HG03439 (cell line): ENCODE data around the gene KCNT1.

Experiments
- ATAC-seq: cut with Tn5 transposase; IDR thresholded peaks from one replicate; pipeline ENCODE4 v1.9.1; 2021; ENCODE audit warnings: mild to moderate bottlenecking, moderate library complexity; ENCODE audit not compliant: unreplicated experiment

Gene KCNT1

DNA sequence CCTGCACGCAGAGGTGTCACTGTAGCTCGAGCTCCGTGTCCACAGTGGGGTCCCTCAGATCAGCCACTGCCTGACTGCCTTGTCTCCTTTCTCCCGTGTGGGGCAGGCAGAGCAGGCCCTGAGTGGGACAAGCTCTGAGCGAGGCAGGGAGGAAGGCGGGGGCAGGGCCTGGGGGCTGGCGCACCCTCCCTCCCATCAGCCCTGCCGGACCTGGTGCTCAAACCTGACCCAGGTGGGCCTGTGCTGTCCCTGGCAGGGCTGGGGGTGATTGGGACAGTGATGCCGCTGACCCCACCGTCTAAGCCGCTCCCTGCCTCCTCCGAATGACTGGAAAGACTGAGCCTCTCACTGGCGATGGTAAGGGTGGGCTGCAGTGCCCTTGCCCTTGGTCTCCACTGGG is 60.9 kb downstream of the KCNT1 start:
- no peak for ATAC-seq

DNA sequence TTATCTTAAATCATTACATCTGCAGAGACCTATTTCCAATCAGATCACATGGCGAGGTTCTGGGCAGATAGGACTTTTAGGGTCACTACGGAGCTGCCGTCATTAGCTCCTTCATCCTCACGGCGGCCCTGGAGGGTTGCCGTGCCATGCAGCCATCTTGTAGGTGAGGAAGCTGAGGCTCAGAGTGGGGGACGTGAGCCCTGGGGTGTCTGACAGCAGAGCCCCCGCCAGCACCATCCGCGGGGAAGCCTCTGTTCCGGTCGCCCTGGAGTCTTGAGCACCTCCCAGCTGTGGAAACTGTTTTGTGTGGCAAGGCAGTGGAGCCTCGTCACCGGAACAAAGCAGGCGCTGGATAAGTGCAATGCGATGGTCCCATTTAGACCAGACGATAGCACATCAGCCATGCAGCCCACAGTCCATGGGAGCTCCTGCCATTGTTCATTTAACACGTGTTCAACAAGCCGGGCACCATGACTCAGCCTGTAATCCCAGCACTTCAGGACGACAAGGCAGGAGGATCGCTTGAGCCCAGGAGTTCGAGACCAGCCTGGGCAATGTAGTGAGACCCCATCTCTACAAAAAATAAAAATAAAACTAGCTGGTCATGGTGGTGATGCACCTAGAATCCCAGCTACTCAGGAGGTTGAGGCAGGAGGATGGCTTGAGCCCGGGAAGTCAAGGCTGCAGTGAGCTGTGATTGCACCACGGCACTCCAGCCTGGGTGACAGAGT is 61.9 kb downstream of the KCNT1 start:
- no peak for ATAC-seq

DNA sequence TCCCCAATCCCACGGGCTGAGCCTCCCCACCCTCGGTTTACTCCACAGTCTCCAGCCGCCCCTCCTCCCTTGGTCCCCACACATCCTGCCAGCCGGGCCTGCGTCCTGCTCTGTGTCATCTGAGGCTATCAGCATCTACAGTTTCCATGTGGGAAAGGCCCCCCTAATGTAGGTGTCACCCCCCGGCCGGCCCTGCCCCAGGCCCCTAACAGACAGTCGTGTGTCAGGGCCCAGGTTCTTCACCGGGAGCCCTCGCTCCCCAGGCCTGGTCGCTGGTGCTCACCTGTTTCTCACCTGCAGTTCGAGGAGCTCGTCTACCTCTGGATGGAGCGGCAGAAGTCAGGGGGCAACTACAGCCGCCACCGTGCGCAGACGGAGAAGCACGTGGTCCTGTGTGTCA is 62.7 kb downstream of the KCNT1 start:
- no peak for ATAC-seq

DNA sequence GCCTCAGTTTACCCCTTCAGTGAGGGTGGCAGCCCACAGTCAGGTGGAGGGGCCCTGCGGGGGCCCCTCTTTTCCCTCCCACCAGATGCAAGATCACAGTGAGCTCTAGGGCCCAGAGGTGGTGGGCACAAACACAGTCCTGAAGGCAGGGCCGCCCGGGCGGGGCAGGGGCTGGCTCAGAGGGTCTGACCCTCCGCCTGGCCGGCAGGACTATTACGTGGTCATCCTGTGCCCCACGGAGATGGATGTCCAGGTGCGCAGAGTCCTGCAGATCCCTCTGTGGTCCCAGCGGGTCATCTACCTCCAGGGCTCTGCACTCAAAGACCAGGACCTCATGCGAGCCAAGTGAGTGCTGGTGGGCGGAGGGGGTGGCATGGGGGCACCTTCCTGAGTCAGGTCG is 63.4 kb downstream of the KCNT1 start:
- no peak for ATAC-seq

DNA sequence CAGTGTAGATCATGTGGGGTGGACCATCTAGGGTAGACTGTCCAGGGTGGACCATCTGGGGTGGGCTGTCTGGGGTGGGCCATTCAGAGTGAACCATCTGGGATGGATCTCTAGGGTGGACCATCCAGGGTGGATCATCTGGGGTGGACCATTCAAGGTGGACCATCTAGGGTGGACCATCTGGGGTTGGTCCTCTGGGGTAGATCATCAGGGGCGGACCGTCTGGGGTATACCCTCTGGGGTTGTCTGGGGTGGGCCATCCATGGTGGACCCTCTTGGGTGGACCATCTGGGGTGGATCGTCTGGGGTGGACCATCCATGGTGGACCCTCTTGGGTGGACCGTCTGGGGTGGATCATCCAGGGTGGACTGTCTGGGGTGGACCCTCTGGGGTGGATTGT is 64.3 kb downstream of the KCNT1 start:
- ATAC-seq: no peak

DNA sequence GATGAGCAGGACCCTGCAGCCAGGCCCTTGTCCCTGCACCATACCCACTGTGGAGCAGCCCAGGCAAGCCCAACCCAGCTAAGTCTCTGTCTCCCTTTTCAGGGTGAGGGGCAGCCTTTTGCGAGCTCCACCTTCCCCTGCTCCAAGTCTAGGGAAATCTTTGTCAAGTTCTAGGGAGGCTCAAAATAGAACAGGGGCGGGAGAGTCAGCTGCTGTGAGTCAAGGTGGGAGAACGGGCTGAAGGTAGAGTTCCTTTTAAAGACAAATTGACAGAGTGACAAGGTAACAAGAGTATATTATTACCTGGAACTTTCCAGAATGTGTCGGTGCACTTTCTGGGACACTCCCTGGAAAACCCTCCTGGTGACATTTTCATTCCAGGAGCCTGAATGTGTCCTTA is 64.7 kb downstream of the KCNT1 start:
- no peak for ATAC-seq

DNA sequence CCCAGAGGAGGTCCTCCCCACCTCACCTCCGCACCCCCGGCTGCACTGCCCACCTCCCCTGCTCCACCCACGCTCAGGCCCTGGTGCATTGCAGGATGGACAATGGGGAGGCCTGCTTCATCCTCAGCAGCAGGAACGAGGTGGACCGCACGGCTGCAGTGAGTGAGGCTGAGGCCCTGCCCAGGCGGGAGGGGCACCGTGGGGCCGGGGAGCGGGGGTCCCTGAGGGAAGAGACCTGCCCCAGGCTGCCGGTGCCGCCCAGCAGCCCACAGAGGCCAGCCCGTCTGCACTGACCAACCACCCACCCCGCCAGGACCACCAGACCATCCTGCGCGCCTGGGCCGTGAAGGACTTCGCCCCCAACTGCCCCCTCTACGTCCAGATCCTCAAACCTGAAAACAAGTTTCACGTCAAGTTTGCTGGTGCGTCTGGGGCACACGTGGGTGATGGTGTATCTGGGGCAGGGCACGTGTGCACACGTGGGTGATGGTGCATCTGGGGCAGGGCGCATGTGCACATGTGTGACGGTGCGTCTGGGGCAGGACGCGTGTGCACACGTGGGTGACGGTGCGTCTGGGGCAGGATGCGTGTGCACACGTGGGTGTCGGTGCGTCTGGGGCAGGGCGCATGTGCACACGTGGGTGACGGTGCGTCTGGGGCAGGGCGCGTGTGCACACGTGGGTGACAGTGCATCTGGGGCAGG is 66.7 kb downstream of the KCNT1 start:
- ATAC-seq: no peak

DNA sequence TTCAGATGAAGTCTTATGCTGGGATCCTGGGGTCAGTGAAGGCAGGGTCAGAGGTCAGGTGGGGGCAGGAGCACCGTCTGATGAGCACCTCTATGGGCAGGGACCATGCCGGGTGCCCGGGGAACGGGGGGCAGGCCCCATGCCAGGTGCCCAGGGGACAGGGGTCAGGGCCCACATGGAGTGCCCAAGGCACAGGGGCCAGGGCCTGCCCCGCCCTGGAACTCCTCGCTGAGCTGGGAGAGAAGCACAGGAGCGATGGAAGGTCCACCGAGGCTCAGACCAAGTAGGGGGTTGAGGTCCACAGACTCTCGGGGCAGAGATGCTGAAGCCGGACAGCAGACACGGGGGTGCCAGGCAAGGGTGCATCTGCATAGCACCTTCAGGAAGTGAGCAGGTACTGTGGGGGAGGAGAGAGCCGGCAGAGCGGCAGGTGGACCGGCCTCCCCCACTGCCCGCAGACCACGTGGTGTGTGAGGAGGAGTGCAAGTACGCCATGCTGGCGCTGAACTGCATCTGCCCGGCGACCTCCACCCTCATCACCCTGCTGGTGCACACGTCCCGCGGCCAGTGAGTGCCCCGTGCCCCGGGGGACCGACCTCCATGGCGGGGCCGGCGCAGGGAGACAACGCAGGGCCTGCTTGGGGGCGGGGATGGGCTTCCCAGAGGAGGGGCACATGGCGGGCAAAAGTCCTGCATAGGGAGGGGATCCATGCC is 67.7 kb downstream of the KCNT1 start:
- ATAC-seq: no peak

DNA sequence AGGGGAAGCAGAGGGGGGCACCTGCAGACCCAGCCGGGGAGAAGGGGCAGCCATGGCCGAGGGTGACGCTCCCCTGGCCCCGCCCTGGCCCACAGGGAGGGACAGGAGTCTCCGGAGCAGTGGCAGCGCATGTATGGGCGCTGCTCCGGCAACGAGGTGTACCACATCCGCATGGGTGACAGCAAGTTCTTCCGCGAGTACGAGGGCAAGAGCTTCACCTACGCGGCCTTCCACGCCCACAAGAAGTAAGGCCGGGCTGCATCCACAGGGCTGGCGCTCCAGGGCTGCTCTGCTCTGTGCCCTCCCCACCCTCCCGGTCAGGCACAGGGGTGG is 68.2 kb downstream of the KCNT1 start:
- ATAC-seq: no peak

DNA sequence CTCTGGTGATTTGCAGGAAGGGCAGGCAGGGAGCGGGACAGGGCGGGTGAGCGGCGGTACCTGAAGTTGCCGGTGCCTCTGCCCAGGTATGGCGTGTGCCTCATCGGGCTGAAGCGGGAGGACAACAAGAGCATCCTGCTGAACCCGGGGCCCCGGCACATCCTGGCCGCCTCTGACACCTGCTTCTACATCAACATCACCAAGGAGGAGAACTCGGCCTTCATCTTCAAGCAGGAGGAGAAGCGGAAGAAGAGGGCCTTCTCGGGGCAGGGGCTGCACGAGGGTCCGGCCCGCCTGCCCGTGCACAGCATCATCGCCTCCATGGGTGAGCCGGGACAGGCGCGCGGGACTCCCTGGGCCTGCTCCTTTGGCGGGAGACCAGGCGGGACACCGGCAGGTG is 68.8 kb downstream of the KCNT1 start:
- no peak for ATAC-seq

DNA sequence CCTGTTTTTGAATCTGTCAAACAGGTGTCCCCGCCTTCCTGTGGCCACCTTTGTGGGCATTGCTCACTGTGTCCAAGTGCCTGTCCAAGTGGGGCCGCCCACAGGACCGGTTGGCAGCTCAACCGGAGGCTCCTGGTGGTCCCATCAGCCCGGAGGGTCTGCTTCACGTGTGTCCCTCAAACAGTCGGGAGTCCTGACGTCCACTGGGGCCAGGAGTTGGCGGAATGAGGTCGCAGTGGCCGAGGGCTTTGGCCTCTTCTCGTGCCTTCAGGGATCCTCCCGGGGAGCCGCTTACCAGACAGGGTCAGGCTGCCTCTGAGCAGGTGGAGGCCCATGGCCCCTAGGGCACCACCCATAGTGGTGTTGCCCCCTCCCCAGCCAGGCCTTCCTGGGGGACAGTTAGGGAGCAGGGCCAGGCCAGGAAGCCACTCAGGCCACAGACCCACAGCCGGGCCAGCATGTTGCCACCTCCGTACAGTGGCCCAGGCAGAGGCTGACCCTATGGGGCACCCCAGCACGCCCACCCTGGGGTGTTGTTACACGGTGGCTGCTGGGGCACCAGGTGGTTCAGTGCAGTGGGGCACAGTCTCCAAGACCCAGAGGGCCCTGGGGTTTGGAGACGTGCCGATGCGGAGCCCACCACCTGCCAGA is 69.5 kb downstream of the KCNT1 start:
- no peak for ATAC-seq

DNA sequence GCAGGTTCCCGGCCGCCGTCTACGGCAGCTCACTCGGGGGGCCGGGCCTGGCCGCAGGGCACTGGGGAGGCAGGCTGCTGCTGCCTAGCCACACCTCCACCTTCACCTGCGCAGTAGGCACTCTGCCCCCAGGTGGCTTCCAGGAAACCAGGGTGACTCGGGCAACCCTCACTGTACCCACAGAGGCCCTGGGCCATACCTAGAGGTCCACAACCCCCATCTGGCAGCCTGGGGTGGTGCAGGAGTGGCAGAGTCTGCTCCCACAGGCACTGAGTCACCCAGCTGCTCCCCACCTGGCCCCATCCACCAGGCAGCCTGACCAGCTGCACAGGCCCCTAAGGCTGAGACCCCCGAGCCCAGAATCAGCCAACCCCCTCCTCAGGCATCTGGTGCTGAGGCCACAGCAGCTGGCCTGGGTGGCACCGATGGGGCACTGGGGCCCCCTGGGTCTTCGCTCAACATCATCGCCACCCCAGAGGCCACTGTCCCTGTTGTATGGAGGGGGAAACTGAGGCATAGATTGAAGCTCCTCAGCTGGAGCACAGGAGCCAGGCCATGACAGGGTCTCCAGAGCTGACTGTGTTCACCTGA is 70.2 kb downstream of the KCNT1 start:
- no peak for ATAC-seq

DNA sequence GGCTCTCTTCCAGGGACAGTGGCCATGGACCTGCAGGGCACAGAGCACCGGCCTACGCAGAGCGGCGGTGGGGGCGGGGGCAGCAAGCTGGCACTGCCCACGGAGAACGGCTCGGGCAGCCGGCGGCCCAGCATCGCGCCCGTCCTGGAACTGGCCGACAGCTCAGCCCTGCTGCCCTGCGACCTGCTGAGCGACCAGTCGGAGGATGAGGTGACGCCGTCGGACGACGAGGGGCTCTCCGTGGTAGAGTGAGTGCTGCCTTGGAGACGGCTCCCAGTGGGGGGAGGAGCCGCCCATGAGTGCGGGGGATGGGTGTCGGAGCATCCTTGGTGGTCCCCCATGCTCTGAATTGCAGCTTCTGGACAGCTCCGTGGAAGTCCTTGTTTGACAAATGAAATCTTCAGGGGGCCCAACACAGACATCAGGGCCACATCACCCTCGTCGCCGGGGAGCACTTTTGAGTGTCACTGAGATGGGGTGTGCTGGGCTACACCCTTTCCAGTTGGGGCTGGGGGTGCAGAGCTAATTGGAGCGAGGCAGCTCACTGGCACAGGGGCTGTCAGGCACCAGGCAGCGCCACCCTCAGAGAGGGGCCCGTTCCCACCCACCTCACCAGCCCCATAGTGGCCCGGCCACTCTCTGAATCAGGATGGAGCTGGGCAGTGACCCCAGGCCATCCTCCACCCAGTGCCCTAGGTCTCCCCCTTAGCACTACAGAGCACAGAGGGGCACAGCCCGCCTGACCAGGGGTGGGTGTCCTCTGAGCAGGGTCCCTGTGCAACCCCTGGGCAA is 70.9 kb downstream of the KCNT1 start:
- ATAC-seq: no peak

DNA sequence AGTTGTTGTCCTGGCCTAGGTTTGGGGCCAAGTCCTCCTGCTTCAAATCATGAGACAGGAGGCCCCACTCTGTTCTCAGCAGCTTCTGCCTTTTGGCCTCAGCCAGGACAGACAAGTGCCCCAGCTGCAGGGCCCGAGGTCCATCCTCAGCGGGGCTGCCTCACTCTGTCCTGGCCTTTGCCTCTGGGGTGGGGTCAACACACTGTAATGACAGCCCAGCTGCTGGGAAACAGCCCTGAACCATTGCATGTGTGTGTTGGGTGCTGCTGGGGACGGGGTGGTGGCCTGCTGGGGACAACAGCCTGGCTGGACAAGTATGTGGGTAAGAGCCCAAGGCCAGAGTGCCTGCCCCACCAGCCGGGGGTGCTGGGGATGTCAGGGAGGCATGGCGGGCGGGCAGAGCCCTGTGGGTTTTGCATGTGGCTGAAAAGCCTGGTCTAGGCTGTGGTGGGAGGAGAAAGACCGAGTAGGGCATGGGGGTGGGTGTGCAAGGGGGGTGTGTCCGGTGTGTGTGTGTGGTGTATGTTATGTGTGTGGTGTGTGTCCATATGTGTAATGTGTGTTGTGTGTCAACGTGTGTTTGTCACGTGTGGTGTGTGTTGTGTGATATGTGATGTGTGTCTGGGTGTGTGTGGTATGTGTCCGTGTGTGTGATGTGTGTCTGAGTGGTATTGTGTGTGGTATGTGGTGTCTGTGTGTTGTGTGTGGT is 71.7 kb downstream of the KCNT1 start:
- ATAC-seq: no peak

DNA sequence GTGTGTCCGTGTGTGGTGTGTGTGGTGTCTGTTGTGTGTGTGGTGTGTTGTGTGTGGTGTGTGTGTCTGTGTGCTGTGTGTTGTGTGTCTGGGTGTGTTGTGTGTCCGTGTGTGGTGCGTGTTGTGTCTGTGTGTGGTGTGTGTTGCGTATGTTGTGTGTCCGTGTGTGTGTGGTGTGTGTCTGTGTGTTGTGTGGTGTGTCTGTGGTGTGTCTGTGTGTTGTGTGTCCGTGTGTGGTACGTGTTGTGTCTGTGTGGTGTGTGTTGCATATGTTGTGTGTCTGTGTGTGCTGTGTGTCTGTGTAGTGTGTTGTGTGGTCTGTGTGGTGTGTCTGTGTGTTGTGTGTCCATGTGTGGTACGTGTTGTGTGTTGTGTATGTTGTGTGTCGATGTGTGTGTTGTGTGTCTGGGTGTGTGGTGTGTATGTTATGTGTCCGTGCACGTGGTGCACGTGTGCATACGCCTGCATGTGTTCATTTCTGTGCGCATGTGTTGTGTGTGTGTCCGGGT is 72.3 kb downstream of the KCNT1 start:
- ATAC-seq: no peak

DNA sequence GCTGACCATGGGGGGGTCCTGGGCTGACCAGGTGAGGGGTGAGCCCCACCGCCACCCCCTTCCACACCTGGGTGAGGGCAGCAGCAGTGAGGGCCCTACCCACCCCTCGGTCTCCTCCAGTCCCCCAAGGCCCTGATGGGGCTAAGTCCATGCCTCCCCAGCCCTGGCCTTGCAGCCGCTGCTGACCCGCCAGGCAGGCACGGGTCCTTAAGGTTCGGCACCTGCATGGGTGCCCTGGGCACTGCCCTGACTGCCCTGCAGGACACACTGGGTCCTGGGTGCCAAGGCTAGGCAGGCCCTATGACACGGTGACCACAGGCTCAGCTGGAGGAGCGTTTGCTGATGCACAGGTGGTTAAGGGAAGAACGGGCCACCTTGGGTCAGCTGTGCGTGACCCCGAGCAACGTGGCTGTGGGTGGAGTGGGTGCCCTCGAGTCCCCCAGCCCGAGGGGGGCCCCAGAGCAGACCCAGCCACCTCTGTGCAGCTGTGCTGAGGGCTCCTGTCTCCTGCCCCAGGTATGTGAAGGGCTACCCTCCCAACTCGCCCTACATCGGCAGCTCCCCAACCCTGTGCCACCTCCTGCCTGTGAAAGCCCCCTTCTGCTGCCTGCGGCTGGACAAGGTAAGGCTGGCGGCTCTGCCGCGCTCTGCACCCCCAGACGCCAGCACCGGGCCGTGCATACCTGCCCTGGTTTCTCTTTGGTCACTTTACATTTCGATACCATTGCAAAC is 73.0 kb downstream of the KCNT1 start:
- no peak for ATAC-seq

DNA sequence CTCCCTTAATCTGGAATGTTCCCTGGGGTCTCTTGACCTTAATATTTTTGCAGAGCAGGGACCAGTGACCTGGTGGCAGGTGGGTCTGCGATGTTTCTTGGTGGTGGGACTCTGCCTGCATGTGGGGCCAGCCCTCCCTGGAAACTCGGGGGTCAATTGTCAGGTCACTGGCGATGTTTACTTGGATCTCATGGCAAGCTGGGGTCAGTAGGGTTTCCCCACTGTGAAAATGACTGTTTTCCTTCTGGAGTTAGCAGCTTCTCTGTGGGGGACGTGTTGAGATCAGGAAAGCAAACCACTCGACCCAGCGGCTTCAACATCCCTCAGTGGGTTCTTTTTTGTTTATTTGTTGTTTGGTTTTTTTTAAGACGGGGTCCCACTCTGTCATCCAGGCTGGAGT is 73.9 kb downstream of the KCNT1 start:
- ATAC-seq: no peak

DNA sequence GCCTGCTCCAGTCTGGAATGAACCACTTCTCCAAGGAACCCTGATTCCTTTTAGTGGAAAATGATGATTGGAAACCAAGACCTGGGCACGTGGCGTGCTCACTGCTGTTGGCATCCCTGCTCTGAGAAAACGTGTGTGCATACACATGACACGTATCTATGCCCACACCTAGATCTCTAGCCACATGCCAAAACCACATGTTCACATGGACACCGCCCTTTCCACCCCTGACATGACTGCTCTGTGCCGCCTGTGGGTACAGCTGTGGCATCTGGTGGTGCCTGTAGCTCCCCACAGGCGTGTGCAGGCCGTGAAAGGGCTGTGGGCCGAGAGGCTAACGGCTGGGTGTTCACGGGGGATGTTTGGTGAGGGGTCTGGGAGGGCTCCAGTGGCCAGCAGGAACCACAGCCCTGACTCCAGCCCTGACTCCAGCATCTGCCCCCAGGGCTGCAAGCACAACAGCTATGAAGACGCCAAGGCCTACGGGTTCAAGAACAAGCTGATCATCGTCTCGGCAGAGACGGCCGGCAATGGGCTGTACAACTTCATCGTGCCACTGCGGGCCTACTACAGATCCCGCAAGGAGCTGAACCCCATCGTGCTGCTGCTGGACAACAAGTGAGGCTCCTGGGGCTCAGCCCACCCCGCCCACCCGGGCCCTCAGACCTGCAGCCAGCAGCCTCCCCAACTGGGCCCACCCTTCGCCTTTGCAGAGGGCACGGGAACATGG is 75.1 kb downstream of the KCNT1 start:
- no peak for ATAC-seq
